Endothelial cell of umbilical vein (primary cell): ENCODE measurements around the gene SARS1. TPM values are rescaled to one million over a fixed set of nuclear protein-coding genes. Genes with fewer than 3 reads are reported as not detected.

Source experiments
- BruUV-seq: library from RNA; stranded (reverse); fragments of 400-500 nt; replicated peaks from 2 replicates; lab custom pipeline; 2021; lab: Mats Ljungman, UMichigan
- CTCF ChIA-PET: fragments of 300-600, 350-600 bp; sonication (Branson Sonifier 250); formaldehyde crosslinking; loops from one replicate; lab custom pipeline; 2021; ENCODE audit warnings: antibody characterized with exemption, inconsistent platforms; lab: Charles Lee
- POLR2A ChIA-PET: fragments of 300-600, 350-600 bp; sonication (Branson Sonifier 250); formaldehyde crosslinking; loops from one replicate; lab custom pipeline; 2021; ENCODE audit warnings: antibody characterized with exemption, inconsistent platforms; lab: Charles Lee
- DNase-seq: peaks from one replicate; pipeline ENCODE4 v3.0.0-alpha.2; 2011; ENCODE audit warnings: low read depth, low spot score
- FAIRE-seq: peaks from 2 replicates; lab custom pipeline; 2011; peaks lifted over from hg19 to GRCh38; lab: Jason Lieb, UNC
- H2AFZ ChIP-seq: 2 replicates; pipeline ENCODE4 v1.6.0; 2012; ENCODE audit warnings: low read depth, low read length, control low read depth, inconsistent platforms
- H3K27ac ChIP-seq: 2 replicates; pipeline ENCODE4 v1.5.1; 2011; ENCODE audit warnings: low read depth, mild to moderate bottlenecking, control low read depth, low read length, moderate library complexity; ENCODE audit not compliant: insufficient read depth
- H3K27me3 ChIP-seq, 2 experiments: 2 replicates each; pipeline versions ENCODE4 v1.6.0 to v1.6.1; 2011; ENCODE audit warnings: low read length in 2 of 2, mixed read lengths in 1 of 2; ENCODE audit not compliant: control insufficient read depth in 2 of 2, insufficient read depth in 2 of 2
- H3K36me3 ChIP-seq, 2 experiments: 2 replicates in 1 of 2; 3 replicates in 1 of 2; pipeline ENCODE4 v1.5.1; 2011; ENCODE audit warnings: low read length in 2 of 2, mild to moderate bottlenecking in 1 of 2, moderate library complexity in 1 of 2; ENCODE audit not compliant: control insufficient read depth in 2 of 2, insufficient read depth in 2 of 2; ENCODE audit errors: extremely low read depth in 1 of 2
- H3K4me1 ChIP-seq: 3 replicates; pipeline ENCODE4 v1.5.1; 2011; ENCODE audit warnings: mild to moderate bottlenecking, low read length; ENCODE audit not compliant: control insufficient read depth, insufficient read depth; ENCODE audit errors: extremely low read depth
- H3K4me2 ChIP-seq: 2 replicates; pipeline ENCODE4 v1.6.1; 2011; ENCODE audit warnings: low read length, control low read depth, mixed read lengths; ENCODE audit not compliant: insufficient read depth
- H3K4me3 ChIP-seq, 3 experiments: fragments of 200-600 bp in 1 of 3; sonication (generic), shearing (Covaris generic) in 1 of 3; replicated peaks in 1 of 3; 2 replicates each; pipeline ENCODE4 v1.5.1; 2011 to 2016; ENCODE audit warnings: control low read depth in 3 of 3, low read length in 3 of 3, mild to moderate bottlenecking in 2 of 3, inconsistent platforms in 1 of 3, low read depth in 1 of 3, moderate library complexity in 1 of 3; ENCODE audit not compliant: insufficient read depth in 1 of 3
- H3K79me2 ChIP-seq: 2 replicates; pipeline ENCODE4 v1.6.0; 2012; ENCODE audit warnings: low read length, inconsistent platforms; ENCODE audit not compliant: control insufficient read depth, insufficient read depth
- H3K9ac ChIP-seq: replicated peaks from 2 replicates; pipeline ENCODE3; 2011; ENCODE audit warnings: low read length, control low read depth; ENCODE audit not compliant: insufficient read depth; ENCODE audit errors: extremely low read depth
- H3K9me1 ChIP-seq: replicated peaks from 3 replicates; pipeline ENCODE4 v1.6.0; 2011; ENCODE audit warnings: mild to moderate bottlenecking, low read length; ENCODE audit not compliant: control insufficient read depth, insufficient read depth; ENCODE audit errors: extremely low read depth
- H3K9me3 ChIP-seq: replicated peaks from 2 replicates; pipeline ENCODE4 v1.5.1; 2012; ENCODE audit warnings: low read length, inconsistent platforms; ENCODE audit not compliant: control insufficient read depth, insufficient read depth
- H4K20me1 ChIP-seq: replicated peaks from 2 replicates; pipeline ENCODE3; 2011; ENCODE audit warnings: mild to moderate bottlenecking, low read length; ENCODE audit not compliant: control insufficient read depth, insufficient read depth; ENCODE audit errors: extremely low read depth
- CTCF ChIP-seq, 2 donors: IDR thresholded peaks; 1 replicate in 1 of 2; 2 replicates in 1 of 2; pipeline ENCODE4 v1.5.1; 2011; ENCODE audit warnings: low read length in 2 of 2, mild to moderate bottlenecking in 2 of 2, moderate library complexity in 2 of 2, control low read depth in 1 of 2, inconsistent platforms in 1 of 2, low read depth in 1 of 2; ENCODE audit not compliant: insufficient read depth in 1 of 2; ENCODE audit errors: extremely low read depth in 1 of 2
- EZH2 ChIP-seq: IDR thresholded peaks from 2 replicates; pipeline ENCODE4 v1.6.1; 2012; ENCODE audit warnings: borderline replicate concordance, low read depth, mild to moderate bottlenecking, moderate library complexity, low read length, inconsistent platforms; ENCODE audit not compliant: severe bottlenecking
- FOS ChIP-seq: IDR thresholded peaks from 2 replicates; pipeline ENCODE4 v1.6.1; 2011; ENCODE audit warnings: mild to moderate bottlenecking, low read length, moderate library complexity, borderline replicate concordance; ENCODE audit not compliant: insufficient read depth
- GATA2 ChIP-seq: IDR thresholded peaks from 2 replicates; pipeline ENCODE4 v1.7.0; 2011; ENCODE audit warnings: low read depth, mild to moderate bottlenecking, moderate library complexity, mixed read lengths, low read length; ENCODE audit not compliant: insufficient read length, insufficient read depth
- JUN ChIP-seq: IDR thresholded peaks from 2 replicates; pipeline ENCODE4 v1.6.1; 2011; ENCODE audit warnings: borderline replicate concordance, low read depth; ENCODE audit not compliant: insufficient read length, insufficient read depth
- MAX ChIP-seq: IDR thresholded peaks from 2 replicates; pipeline ENCODE4 v1.6.1; 2011; ENCODE audit not compliant: insufficient read depth, insufficient read length
- MYC ChIP-seq: IDR thresholded peaks from one replicate; pipeline ENCODE4 v1.6.1; 2011; ENCODE audit warnings: mild to moderate bottlenecking, low read depth, low read length
- POLR2A ChIP-seq: IDR thresholded peaks from 2 replicates; pipeline ENCODE4 v1.6.1; 2012; ENCODE audit warnings: low read depth, mild to moderate bottlenecking, control low read depth, low read length
- POLR2AphosphoS5 ChIP-seq: IDR thresholded peaks from 2 replicates; pipeline ENCODE4 v1.6.1; 2012; ENCODE audit warnings: low read depth, mild to moderate bottlenecking, control low read depth, low read length, moderate library complexity; ENCODE audit not compliant: insufficient read depth
- dilution Hi-C: fragments of 300-500 bp; cut with MboI; formaldehyde crosslinking; loops from one replicate; pipeline ENCODE4 v1.15.0; 2019; ENCODE audit warnings: low sequenced_read_pairs; ENCODE audit not compliant: extremely low pct_ligation_motif_present
- intact Hi-C: fragments of 100-400 bp; cut with micrococcal nuclease; formaldehyde crosslinking; loops from one replicate; pipeline ENCODE4 v1.10.0; 2022
- polyA plus RNA-seq, 4 experiments: library from polyadenylated mRNA; depleted of rRNA in 3 of 4; stranded (reverse) in 3 of 4; unstranded in 1 of 4; fragments of >200 nt; gene quantifications; 2 replicates each; pipeline versions ENCODE4 v1.2.1 to v1.2.3, GENCODE V29; 2011 to 2012; ENCODE audit warnings: missing spikeins in 1 of 4
- total RNA-seq: library from RNA; stranded (reverse); gene quantifications from 2 replicates; pipeline ENCODE4 v1.2.3, GENCODE V29; 2021

Gene SARS1
- total and polyA plus RNA-seq, 2 donors (not counting 3 experiments of a cell fraction or from before 2014, with no cell fraction given), result 110 to 178 TPM

- intact Hi-C loops, result loop anchor here (10.0 kb wide), 1 partner anchor 214 kb away; the partner anchor contains the start of gene ATXN7L2
- Histone ChIP-seq H3K4me1 (no peaks in the 10 kb centered on the region), H3K27ac (no peak overlapping the region), H3K27me3 (no peaks in the 10 kb centered on the region), H3K36me3 (no peaks in the 10 kb centered on the region), H3K9me1 (no peaks in the 10 kb centered on the region), H3K4me2 (no peak overlapping the region), H3K4me3 (no peak overlapping the region), H4K20me1 (no peaks in the 10 kb centered on the region), H2AFZ (no peak overlapping the region), H3K79me2 (no peaks in the 10 kb centered on the region), H3K9me3 (no peaks in the 10 kb centered on the region), H3K9ac (no peak overlapping the region)
- DNase-seq (no peak), FAIRE-seq (no peak)
- CTCF ChIA-PET, result no interaction called here
- POLR2A ChIA-PET, result no interaction called here
- BruUV-seq, result no TSS peak
- dilution Hi-C loops, result no loop called here
- TF ChIP-seq FOS, result no peak
- no peak for TF ChIP-seq MYC
- TF ChIP-seq JUN, result no peak
- no peak for TF ChIP-seq POLR2AphosphoS5
- TF ChIP-seq CTCF (IDR thresholded peaks at IDR 0.05; ENCODE audit: extremely low read depth in 1 of 2, insufficient read depth in 1 of 2, low read depth in 1 of 2, low read length in 2 of 2), result no peak
- TF ChIP-seq POLR2A, result no peak
- no peak for TF ChIP-seq MAX
- TF ChIP-seq EZH2, result no peak
- no peak for TF ChIP-seq GATA2
Measured at GRCh38 chr1:109270623-109271317, 57.1 kb downstream of the SARS1 start.
